Caco-2 (cell line): ENCODE measurements around the gene NOB1. TPM values are rescaled to one million over a fixed set of nuclear protein-coding genes. Genes with fewer than 3 reads are reported as not detected.

ENCODE experiments used
- BruUV-seq: library from RNA; stranded (reverse); fragments of 400-500 nt; replicated peaks from 2 replicates; lab custom pipeline; 2021; lab: Mats Ljungman, UMichigan
- CTCF ChIA-PET: fragments of 300-600 bp; sonication (Branson Sonifier 250); formaldehyde crosslinking; loops from one replicate; lab custom pipeline; 2022; ENCODE audit warnings: antibody characterized with exemption; lab: Charles Lee
- POLR2A ChIA-PET: fragments of 300-600 bp; sonication (Branson Sonifier 250); formaldehyde crosslinking; loops from one replicate; lab custom pipeline; 2022; ENCODE audit warnings: antibody characterized with exemption; lab: Charles Lee
- DNase-seq, 2 experiments: peaks; one replicate each; pipeline versions ENCODE4 v3.0.0 to v3.0.0-alpha.2; 2020 to 2022
- H3K27me3 ChIP-seq: replicated peaks from 2 replicates; pipeline ENCODE4 v1.6.0; 2011; ENCODE audit warnings: low read length; ENCODE audit not compliant: control insufficient read depth, insufficient read depth
- H3K36me3 ChIP-seq: 2 replicates; pipeline ENCODE4 v1.5.1; 2011; ENCODE audit warnings: low read length; ENCODE audit not compliant: control insufficient read depth, insufficient read depth
- H3K4me1 ChIP-seq: fragments of 250-450 bp; sonication (Bioruptor Pico); 2 replicates; pipeline ENCODE4 v1.5.1; 2020; ENCODE audit warnings: mild to moderate bottlenecking
- H3K4me3 ChIP-seq: 2 replicates; pipeline ENCODE4 v1.5.1; 2011; ENCODE audit warnings: low read depth, mild to moderate bottlenecking, control low read depth, low read length
- H3K9me3 ChIP-seq: fragments of 250-450 bp; sonication (Bioruptor Pico); 2 replicates; pipeline ENCODE4 v1.5.1; 2020; ENCODE audit warnings: mild to moderate bottlenecking, moderate library complexity
- H3K27ac Mint-ChIP-seq: one replicate; pipeline ENCODE4 v1.8.0; 2022; ENCODE audit warnings: mixed read lengths; ENCODE audit not compliant: unreplicated experiment
- H3K27me3 Mint-ChIP-seq: one replicate; pipeline ENCODE4 v1.8.0; 2022; ENCODE audit warnings: mixed read lengths; ENCODE audit not compliant: insufficient read depth, unreplicated experiment
- H3K36me3 Mint-ChIP-seq: one replicate; pipeline ENCODE4 v1.8.0; 2022; ENCODE audit warnings: mild to moderate bottlenecking, mixed read lengths; ENCODE audit not compliant: insufficient read depth, unreplicated experiment
- H3K4me1 Mint-ChIP-seq: one replicate; pipeline ENCODE4 v1.8.0; 2022; ENCODE audit warnings: low read depth, mixed read lengths; ENCODE audit not compliant: unreplicated experiment
- H3K4me3 Mint-ChIP-seq: one replicate; pipeline ENCODE4 v1.8.0; 2022; ENCODE audit warnings: mild to moderate bottlenecking, moderate library complexity, mixed read lengths; ENCODE audit not compliant: unreplicated experiment
- H3K9me3 Mint-ChIP-seq: one replicate; pipeline ENCODE4 v1.8.0; 2022; ENCODE audit warnings: mixed read lengths; ENCODE audit not compliant: unreplicated experiment
- intact Hi-C: fragments of 100-400 bp; cut with micrococcal nuclease; formaldehyde crosslinking; loops from one replicate; pipeline ENCODE4 v1.10.0; 2022; ENCODE audit not compliant: unreplicated experiment
- total RNA-seq: library from RNA; stranded (reverse); gene quantifications from 2 replicates; pipeline ENCODE4 v1.2.3, GENCODE V29; 2022
- TF ChIP-seq, protein P1 (sequence below), 2 experiments: fragments of 200-600 bp in 1 of 2; IDR thresholded peaks; 1 replicate in 1 of 2; 2 replicates in 1 of 2; pipeline versions ENCODE4 v1.5.1 to v1.8.0; 2011 to 2022; ENCODE audit warnings: antibody characterized with exemption in 1 of 2, control low read depth in 1 of 2, inconsistent platforms in 1 of 2, low read depth in 1 of 2, low read length in 1 of 2, mild to moderate bottlenecking in 1 of 2, moderate library complexity in 1 of 2; ENCODE audit not compliant: insufficient read depth in 1 of 2, severe bottlenecking in 1 of 2, unreplicated experiment in 1 of 2

NOB1 gene
- total RNA-seq, 1 experiment from 2014 or later: 120 TPM

DNA sequence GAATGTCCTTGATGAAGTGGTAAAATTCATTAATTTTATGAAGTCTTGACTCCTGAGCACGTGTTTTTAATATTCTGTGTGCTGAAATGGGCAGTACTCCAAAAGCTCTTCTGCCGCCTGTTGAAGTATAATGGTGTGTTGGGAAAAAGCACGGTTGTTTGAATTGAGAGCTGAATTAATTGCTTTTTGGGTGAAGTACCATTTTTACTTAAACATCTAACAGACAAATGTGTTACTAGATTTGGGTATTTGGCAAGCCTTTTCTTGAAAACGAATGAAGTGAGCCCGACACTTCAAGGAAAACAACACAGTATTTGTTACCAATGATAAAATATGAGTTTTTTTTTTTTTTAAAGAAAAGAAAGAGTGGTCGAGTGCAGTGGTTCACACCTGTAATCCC lies 29.9 kb upstream of the NOB1 start:
- peaks cover 12% of the 10 kb centered on the region for H3K4me1 ChIP-seq
- no peak overlapping the region for H3K4me3 Mint-ChIP-seq
- intact Hi-C loops: no loop called here
- H3K4me3 ChIP-seq: no peak overlapping the region
- H3K27ac Mint-ChIP-seq: no peak overlapping the region
- no peaks in the 10 kb centered on the region for H3K27me3 Mint-ChIP-seq
- TF ChIP-seq, protein P1, sequence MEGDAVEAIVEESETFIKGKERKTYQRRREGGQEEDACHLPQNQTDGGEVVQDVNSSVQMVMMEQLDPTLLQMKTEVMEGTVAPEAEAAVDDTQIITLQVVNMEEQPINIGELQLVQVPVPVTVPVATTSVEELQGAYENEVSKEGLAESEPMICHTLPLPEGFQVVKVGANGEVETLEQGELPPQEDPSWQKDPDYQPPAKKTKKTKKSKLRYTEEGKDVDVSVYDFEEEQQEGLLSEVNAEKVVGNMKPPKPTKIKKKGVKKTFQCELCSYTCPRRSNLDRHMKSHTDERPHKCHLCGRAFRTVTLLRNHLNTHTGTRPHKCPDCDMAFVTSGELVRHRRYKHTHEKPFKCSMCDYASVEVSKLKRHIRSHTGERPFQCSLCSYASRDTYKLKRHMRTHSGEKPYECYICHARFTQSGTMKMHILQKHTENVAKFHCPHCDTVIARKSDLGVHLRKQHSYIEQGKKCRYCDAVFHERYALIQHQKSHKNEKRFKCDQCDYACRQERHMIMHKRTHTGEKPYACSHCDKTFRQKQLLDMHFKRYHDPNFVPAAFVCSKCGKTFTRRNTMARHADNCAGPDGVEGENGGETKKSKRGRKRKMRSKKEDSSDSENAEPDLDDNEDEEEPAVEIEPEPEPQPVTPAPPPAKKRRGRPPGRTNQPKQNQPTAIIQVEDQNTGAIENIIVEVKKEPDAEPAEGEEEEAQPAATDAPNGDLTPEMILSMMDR (IDR thresholded peaks at IDR 0.05; ENCODE audit: insufficient read depth in 1 of 2, low read depth in 1 of 2, low read length in 1 of 2, severe bottlenecking in 1 of 2, unreplicated experiment in 1 of 2): no peak
- H3K9me3 ChIP-seq: no peaks in the 10 kb centered on the region
- ChIA-PET CTCF (no interaction called here), POLR2A (no interaction called here)
- H3K9me3 Mint-ChIP-seq: no peaks in the 10 kb centered on the region
- peaks cover 12% of the 10 kb centered on the region for H3K4me1 Mint-ChIP-seq
- H3K36me3 ChIP-seq: no peaks in the 10 kb centered on the region
- no peaks in the 10 kb centered on the region for H3K27me3 ChIP-seq
- BruUV-seq: no TSS peak
- H3K36me3 Mint-ChIP-seq: peaks cover 37% of the 10 kb centered on the region
- DNase-seq: no peak

DNA sequence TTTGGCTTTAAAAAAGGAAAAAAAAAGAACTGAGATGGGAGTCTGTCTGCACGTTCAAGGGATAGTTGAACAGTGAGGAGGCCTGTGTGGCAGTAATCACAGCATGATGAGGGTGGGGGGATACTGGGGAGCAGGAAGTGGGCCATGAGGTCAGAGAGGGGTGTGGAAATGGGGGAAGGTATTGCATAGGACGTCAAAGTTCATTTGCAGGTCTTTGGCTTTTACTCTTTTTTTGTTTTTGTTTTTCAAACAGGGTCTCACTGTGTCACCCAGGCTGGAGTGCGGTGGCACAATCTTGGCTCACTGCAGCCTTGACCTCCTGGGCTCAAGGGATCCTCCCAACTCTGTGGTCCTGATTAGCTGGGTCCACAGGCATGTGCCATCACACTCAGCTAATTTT lies 26.4 kb upstream of the NOB1 start:
- intact Hi-C loops: no loop called here
- H3K9me3 ChIP-seq: peaks cover 6% of the 10 kb centered on the region; the same call in 1 of the 2 replicates
- H3K4me3 Mint-ChIP-seq: no peak overlapping the region
- no peaks in the 10 kb centered on the region for H3K27me3 Mint-ChIP-seq
- H3K9me3 Mint-ChIP-seq: peaks cover 2% of the 10 kb centered on the region
- no peak overlapping the region for H3K4me3 ChIP-seq
- no peaks in the 10 kb centered on the region for H3K36me3 ChIP-seq
- peaks cover 18% of the 10 kb centered on the region for H3K36me3 Mint-ChIP-seq
- ChIA-PET POLR2A (no interaction called here), CTCF (no interaction called here)
- H3K27me3 ChIP-seq: no peaks in the 10 kb centered on the region
- H3K4me1 Mint-ChIP-seq: no peaks in the 10 kb centered on the region
- no TSS peak for BruUV-seq
- no peak for DNase-seq
- no peak overlapping the region for H3K27ac Mint-ChIP-seq
- TF ChIP-seq, protein P1 (IDR thresholded peaks at IDR 0.05; ENCODE audit: insufficient read depth in 1 of 2, low read depth in 1 of 2, low read length in 1 of 2, severe bottlenecking in 1 of 2, unreplicated experiment in 1 of 2): no peak
- H3K4me1 ChIP-seq: no peaks in the 10 kb centered on the region

GRCh38 chr16:69779724-69780123 lies 25.0 kb upstream of the NOB1 start:
- Histone ChIP-seq H3K27me3 (no peaks in the 10 kb centered on the region), H3K9me3 (peaks cover 12% of the 10 kb centered on the region; the same call in 1 of the 2 replicates), H3K4me1 (no peaks in the 10 kb centered on the region), H3K36me3 (no peaks in the 10 kb centered on the region), H3K4me3 (no peak overlapping the region)
- CTCF ChIA-PET: no interaction called here
- Mint-ChIP-seq H3K9me3 (peaks cover 13% of the 10 kb centered on the region), H3K4me3 (no peak overlapping the region), H3K4me1 (no peaks in the 10 kb centered on the region), H3K27ac (no peak overlapping the region), H3K36me3 (peaks cover 6% of the 10 kb centered on the region), H3K27me3 (no peaks in the 10 kb centered on the region)
- intact Hi-C loops: no loop called here
- no TSS peak for BruUV-seq
- POLR2A ChIA-PET: no interaction called here
- TF ChIP-seq, protein P1 (IDR thresholded peaks at IDR 0.05; ENCODE audit: insufficient read depth in 1 of 2, low read depth in 1 of 2, low read length in 1 of 2, severe bottlenecking in 1 of 2, unreplicated experiment in 1 of 2): no peak
- DNase-seq: no peak
